EH (cell line): ENCODE measurements around the gene HLA-DPB1.

Source experiments
- DNase-seq: peaks from one replicate; pipeline ENCODE4 v3.0.0-alpha.2; 2015; ENCODE audit warnings: low read depth

Gene HLA-DPB1

GRCh38 chr6:33103776-33104175, 28.0 kb downstream of the HLA-DPB1 start:
- no peak for DNase-seq

- no peak for DNase-seq
Measured at GRCh38 chr6:33104887-33105286, 29.1 kb downstream of the HLA-DPB1 start.

DNA sequence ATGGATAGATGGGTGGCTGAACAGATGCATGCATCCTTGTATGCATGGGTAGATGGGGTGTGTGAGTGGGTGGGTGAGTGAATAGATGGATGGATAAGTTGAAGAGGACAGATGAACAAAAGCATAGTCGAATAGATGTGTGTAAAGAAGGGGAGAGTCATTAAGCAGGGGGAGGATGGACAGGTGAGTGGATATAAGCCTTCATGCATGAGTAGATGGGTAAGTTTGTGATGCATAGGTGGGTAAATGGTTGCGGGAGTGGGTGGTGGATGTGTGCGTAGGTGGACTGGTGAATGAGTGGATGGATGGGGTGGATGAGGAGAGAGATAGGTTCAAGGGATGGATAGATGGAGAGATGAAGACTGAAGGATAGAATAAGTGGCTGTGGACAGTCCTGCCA, 29.6 kb downstream of the HLA-DPB1 start:
- no peak for DNase-seq

DNA sequence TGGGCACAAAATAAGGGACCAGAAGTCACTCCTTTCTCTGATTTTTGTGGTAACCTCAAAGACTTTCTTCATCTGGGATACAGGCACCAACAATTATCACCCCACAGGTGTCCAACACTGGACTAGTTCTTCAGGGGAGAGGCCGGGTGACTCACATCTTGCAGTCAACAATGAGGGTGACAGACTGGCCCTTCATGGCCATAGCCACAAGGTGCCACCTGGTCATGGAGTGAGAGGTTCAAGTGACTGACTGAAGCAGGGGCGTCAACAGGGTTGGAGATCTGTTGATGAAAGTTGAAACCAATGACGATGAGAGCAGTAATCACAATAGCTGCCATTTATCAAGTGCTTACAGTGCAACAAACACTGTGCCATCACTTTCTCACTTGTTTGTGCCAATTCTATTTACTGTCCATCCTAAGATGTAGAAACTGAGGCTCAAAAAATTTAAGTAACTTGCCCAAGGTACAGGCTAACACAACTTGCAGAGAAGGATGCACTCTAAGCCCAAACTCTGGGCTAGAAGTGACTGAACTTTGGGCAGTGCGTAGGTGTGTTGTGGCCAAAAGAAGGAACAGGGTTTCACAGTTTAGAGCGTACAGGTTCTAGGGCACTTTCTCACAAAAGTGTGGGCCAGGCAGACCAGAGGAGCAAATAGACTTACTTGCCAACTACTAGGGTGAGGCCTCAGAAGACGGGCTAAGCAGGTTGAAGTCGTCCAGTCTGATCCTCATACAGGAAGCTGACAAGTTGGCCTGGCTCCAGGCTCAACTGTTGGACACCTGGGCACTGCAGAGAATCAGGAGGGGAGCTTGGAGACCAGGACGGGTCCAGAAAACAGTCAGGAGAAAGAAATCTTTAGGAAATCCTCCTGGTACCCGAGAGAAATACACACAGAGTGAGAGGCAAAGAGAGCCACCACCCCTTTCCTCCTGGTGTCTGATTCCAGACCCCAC, 30.4 kb downstream of the HLA-DPB1 start:
- DNase-seq, result no peak

DNA sequence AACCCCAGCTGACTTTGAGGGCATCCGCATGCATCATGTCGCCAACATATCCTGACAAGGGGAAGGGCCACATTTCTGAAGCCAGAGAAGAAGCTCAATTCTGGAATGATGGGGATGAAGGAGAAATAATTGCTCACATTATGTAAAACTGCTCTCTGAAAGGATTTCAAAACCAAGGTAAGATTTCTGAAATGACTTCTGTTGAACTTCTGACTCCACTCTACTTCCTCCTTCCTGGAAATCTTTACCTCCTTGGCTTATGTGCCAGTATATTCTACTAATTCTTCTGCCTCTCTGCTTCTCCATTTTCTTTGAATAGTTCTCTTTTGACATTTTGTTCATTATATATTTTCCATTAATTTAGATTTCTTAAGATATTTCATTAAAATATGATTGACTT, 31.9 kb downstream of the HLA-DPB1 start:
- no peak for DNase-seq

- DNase-seq, result no peak
Measured at GRCh38 chr6:33108307-33108706, 32.5 kb downstream of the HLA-DPB1 start.

DNA sequence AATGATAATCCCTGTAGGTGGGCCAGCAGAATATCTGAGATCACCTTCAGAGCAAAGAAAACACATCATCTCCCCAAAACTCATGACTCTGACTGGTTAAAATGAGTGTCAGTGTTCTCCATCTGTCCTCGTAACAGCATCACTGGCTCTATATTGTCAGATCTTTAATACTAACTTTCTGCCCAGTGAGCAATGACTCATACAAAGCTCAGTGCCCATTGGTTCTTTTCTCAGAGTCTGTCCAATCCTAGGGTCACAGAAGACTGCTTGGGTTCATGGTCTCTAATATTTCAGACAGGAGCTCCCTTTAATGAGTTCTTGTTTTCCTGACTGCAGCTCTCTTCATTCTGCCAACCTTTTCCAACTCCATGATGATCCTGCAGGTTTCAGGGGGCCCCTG, 36.4 kb downstream of the HLA-DPB1 start:
- peak; percentile 74 for DNase-seq

DNA sequence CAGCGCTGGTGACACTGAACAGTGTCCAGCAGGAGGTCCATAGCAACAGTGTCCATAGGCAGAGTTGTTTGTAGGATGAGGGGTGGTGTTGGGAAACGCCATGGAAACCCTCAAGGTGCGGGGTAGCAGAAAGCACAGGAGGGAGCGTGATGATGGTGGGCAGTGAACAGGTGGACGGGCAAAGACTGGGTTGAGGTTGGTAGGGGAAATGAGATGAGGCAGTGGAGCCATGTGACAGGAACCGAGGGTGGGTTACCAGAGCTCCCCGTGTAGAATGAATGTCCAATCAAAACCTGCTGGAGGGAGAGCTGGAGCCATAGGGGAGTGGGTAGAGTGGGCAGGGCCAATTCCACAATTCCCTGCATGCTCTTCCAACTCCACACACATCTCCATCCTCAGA, 38.0 kb downstream of the HLA-DPB1 start:
- DNase-seq, result no peak

DNA sequence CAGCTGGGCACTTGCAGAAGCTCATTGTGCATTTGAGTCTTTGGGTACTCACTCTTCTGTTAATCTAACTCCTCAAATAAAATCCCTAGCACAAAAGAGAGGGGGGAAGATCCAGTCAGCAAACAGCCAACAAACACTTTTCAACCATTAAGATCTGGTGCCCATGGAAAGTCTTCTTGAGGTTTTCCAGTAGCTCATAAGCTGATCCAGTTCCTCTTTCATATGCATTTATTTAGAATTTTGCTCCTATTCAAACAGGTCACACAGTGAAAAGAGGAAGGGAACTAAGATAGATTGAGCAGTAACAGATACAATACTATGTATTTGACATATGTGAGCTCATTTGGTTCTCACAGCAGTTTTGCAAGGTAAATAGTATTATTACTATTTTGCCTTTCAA, 38.6 kb downstream of the HLA-DPB1 start:
- no peak for DNase-seq

DNA sequence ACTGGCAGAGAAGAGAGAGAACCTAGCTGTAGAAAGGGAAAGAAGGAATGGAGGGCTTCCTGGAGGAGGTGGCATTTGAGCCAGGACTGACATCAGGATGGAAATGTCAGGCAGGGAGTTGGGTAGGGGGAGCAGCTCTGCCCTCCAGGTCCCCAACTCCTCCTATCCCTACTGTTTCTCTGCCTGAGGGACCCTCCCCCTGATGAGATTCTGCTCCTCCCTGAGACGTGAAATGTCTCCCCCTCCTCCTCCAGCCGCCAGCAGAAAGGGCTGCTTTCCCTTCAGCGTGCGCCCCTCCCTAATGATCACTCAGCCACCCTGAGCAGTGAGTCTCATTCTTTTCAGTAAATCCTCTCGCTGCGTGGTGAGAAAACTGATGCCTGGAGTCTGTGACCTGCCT, 40.6 kb downstream of the HLA-DPB1 start:
- no peak for DNase-seq

GRCh38 chr6:33116841-33117711, 41.3 kb downstream of the HLA-DPB1 start:
- peak; percentile 15 for DNase-seq

DNA sequence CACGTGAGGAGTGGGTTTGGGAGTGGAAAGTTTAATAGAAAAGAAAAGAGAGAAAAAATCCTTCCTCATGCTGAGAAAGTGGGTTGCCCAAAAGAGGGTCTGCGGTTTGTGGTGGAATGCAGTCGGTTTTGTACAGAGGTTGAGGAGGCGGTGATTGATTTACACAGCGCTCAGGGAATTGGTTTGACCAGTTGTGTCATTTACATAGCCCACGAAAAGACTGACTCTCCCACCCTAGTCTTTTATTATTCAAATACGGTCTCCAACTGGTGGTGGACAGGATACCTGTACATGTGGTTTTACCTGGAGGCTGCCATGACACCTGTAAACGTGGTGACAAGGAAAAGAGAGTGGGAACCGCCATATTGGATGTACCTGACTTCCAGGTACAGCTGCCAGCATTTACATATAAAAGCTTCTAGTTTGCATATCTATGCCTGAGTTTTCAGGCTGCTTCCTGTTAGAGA, 42.1 kb downstream of the HLA-DPB1 start:
- no peak for DNase-seq

DNA sequence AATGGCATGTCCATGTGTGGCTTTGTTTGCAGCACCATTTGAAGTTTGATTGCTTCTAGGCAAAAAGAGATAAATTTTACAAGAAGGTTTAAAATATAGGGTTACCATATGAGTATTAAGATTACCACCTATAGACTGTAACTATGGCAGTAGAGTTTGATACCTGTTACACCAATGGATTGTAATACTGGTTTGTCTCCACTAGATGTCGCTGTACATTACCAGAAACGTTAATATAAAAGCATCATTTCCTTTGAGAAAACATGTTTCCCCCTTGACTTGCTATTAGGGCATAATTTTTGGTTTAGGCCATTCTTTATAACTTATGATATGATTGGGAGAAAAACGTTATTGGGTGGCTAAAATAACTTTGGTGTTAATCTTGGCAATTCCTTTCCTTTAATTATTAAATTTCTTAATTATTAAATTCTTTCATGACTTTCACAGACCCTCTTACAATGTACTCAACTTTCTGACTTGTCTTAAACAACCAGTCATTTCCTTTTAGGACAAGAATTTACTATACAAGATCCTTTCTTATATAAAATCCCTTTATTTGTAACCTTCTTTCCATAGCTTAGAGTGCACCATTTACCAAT, 42.8 kb downstream of the HLA-DPB1 start:
- DNase-seq, result peak; percentile 63

- no peak for DNase-seq
Measured at GRCh38 chr6:33120001-33120400, 44.2 kb downstream of the HLA-DPB1 start.

DNA sequence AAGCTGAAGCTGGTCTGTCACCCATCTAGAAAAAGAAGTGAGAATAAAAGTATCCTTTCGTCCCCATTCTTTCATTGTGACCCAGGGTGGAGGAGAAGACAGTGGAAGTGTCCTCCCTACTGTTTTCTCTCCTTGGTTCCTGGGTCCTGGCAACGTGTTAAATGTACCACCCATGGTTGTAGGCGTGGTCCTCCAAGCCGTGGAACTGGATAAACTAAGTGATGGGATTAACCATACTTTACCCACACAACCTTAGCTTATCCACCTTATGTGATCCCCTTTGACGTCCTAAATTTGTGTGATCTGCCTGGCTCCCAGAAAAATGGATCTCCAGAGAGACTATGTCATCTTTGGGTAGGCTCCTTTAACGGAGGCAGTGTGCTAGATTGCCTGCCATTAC, 47.4 kb downstream of the HLA-DPB1 start:
- no peak for DNase-seq

DNA sequence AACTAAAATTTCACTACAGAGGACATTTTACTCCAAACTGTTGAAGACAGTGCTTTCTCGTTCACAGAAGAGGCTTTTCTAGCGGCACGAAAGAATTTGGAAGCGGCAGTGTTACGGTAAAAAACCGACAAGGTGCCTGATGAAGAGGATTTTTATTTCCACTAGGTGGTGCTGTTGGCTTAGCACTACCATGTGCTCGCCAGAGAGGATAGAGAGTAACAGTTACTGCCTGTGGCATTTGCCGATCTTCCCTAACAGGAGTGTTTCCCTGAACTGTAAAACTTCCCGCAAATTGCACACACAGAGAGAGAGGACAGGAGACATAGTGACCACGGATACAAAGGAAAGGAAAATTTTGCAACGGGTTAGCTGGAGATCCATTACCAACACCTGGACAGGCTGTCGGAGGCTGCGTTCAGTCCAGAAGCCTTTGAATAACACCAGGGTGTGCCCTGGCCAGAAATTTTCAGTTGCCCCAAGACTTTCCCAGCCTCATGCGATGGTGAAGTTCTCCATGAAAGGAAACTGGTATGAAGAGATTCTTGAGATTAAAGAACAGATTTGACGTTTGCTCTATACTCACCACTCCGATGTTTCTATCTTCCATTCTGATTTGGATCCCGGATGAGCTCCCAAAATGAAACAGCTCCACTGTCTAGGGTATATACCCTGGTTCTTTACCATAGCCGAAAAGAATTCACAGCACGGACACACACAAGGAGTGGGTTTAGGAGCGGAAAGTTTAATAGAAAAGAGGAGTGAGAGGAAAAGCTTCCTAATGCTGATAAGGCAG, 48.1 kb downstream of the HLA-DPB1 start:
- DNase-seq, result peak; percentile 50

DNA sequence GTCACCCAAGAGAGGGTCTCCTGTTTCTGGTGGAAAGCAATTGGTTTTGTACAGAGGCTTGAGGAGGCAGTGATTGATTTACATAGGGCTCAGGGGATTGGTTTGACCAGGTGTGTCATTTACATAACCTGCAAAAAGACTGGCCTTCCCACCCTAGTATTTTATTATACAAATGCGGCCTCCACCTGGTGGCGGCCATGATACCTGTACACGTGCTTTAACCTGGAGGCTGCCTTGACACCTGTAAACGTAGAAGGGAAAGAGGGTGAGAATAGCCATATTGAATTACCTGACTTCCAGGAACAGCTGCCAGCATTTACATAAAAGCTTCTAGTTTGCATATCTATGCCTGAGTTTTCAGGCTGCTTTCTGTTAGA, 48.7 kb downstream of the HLA-DPB1 start:
- DNase-seq, result no peak

DNA sequence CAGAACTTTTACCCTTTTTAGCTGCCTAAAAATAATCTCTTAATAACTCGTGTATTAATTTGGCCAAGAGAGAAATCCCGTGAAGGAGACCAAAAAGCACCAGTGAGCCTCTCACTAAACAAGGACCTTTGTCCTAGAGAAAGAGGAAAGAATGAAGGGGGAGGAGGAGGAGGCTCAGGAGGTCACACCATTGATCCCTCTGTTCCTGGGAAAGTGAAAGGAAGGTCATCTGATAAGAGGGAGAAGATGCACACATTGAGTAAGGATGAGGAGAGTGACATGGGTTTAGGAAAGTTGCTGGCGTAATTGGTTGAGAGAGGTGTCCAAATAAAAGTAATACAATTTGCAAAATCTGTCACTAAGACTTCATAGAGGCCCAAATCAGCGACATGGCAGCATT, 49.2 kb downstream of the HLA-DPB1 start:
- no peak for DNase-seq

DNA sequence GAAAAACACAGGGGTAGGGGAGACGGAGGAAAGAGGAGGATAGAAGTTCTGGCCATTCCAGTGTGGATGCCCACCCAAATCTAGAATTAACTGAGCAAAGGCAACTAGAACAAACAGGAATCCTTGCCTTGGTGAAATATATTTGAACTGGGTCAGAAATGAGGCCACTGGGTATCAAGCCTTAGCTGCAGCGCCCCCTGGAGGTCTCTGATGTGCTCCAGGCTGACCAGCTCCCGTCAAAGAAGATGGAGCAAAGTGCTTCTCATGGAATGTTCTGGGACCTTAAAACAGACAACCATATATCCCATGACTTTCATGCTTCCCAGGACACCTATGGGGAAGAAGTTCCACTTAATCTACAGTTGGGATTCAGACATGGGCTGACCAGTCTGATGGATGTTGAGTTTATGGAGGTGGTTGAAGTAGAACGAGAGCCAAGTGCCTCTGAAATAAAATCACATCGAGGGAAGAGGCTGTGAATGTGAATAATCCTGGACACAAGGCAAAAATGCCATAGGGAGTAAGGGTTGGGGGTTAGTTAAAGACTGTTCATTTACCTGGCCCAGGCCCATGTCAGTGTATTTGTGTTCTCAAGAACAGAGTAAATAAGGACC, 50.4 kb downstream of the HLA-DPB1 start:
- DNase-seq, result peak; percentile 52

DNA sequence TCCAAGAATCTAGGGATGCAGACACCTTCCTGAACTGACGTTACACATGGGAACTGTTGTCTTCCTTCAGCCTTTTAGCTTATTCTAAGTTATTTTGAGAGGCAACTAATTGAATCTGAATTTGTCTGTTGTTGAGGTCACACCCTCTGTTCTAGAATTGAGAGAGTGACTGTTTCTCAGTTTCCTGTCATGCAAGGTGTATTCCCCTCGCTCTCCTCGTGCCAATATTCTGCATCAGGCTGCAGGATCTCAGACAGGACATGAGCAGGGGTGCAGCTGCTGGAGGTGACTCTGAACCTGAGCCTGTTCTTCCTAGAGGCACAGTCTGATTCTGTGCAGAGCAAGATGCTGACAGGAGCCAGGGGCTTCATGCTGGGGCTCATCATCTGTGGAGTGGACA, 52.5 kb downstream of the HLA-DPB1 start:
- DNase-seq, result no peak

DNA sequence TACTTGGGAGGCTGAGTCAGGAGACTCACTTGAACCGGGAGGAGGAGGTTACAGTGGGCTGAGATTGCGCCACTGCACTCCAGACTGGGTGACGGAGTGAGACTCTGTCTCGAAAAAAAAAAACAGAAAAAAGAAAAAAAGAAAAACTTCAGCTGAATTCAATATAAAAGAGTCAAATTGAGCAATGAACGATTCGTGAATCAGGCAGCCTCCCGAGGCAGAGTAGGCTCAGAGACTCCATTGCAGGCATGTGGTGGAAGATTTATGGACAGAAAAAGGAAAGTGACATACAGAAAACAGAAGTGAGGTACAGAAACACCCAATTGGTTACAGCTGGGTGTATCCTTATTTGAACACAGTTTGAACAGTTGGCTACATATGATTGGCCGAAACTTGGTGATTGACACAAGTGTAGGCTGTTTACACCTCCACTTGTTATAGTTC, 56.3 kb downstream of the HLA-DPB1 start:
- peak; percentile 8 for DNase-seq
